ENCODE results near the gene TMEM176B.

Gene TMEM176B

GRCh38 chr7:150820578-150821198 lies 20.5 kb upstream of the TMEM176B start:
- no peak for DNase-seq

- DNase-seq = no peak
Observed at GRCh38 chr7:150820148-150820547, 20.0 kb upstream of the TMEM176B start.

- DNase-seq = no peak
Observed at GRCh38 chr7:150818971-150819370, 18.8 kb upstream of the TMEM176B start.

GRCh38 chr7:150814328-150815001 lies 14.3 kb upstream of the TMEM176B start:
- DNase-seq = no peak

- DNase-seq = peak; percentile 46
Observed at GRCh38 chr7:150807616-150808438, 7.7 kb upstream of the TMEM176B start.

- DNase-seq = no peak
Observed at GRCh38 chr7:150806863-150807262, 6.7 kb upstream of the TMEM176B start.

- DNase-seq = no peak
Observed at GRCh38 chr7:150806454-150806853, 6.3 kb upstream of the TMEM176B start.

GRCh38 chr7:150805864-150806263 lies 5.7 kb upstream of the TMEM176B start:
- no peak for DNase-seq

GRCh38 chr7:150804802-150805201 lies 4.6 kb upstream of the TMEM176B start:
- DNase-seq = no peak

- DNase-seq = peak; percentile 38
Observed at GRCh38 chr7:150803161-150803860, 3.1 kb upstream of the TMEM176B start.

- DNase-seq = peak; percentile 68
Observed at GRCh38 chr7:150801946-150802771, 2.0 kb upstream of the TMEM176B start.

GRCh38 chr7:150801242-150801945 lies 1.2 kb upstream of the TMEM176B start:
- DNase-seq = no peak

- DNase-seq = no peak
Observed at GRCh38 chr7:150800581-150801241, 547 bp upstream of the TMEM176B start, which contains the start of gene TMEM176A. Gene TMEM176A, plus strand, starts transcription at chr7:150800769. Its CDS starts 782 bp downstream, at chr7:150801551.

GRCh38 chr7:150799156-150799555 lies 1.0 kb downstream of the TMEM176B start:
- no peak for DNase-seq

- no peak for DNase-seq
Observed at GRCh38 chr7:150797661-150798060, 2.5 kb downstream of the TMEM176B start.

GRCh38 chr7:150793569-150794238 lies 6.5 kb downstream of the TMEM176B start:
- DNase-seq = no peak

GRCh38 chr7:150791746-150792452 lies 8.3 kb downstream of the TMEM176B start:
- DNase-seq = no peak

- no peak for DNase-seq
Observed at GRCh38 chr7:150791304-150791703, 8.9 kb downstream of the TMEM176B start.

GRCh38 chr7:150790416-150791075 lies 9.6 kb downstream of the TMEM176B start:
- DNase-seq = no peak
